GM12878 (cell line): ENCODE results near the gene DYNC2LI1. TPM values are rescaled to one million over a fixed set of nuclear protein-coding genes. Genes with fewer than 3 reads are reported as not detected.

Experiments used
- ATAC-seq: fragments of 200-7000 bp; cut with Tn5 transposase; 3 replicates; pipeline ENCODE4 v1.9.1; 2020; ENCODE audit warnings: mild to moderate bottlenecking, moderate library complexity
- BruUV-seq: library from RNA; stranded (reverse); fragments of 400-500 nt; replicated peaks from 2 replicates; lab custom pipeline; 2021; lab: Mats Ljungman, UMichigan
- CTCF ChIA-PET: fragments of 300-600 bp; sonication (Branson Sonifier 250); formaldehyde crosslinking; extraction: SDS; loops from one replicate; lab custom pipeline; 2021; ENCODE audit warnings: inconsistent platforms; lab: Yijun Ruan, JAX
- POLR2A ChIA-PET: fragments of 350-600 bp; formaldehyde crosslinking; extraction: SDS; loops from one replicate; lab custom pipeline; 2021; ENCODE audit warnings: inconsistent platforms; lab: Charles Lee
- RAD21 ChIA-PET: fragments of 300-600 bp; sonication (Branson Sonifier 250); formaldehyde crosslinking; loops from one replicate; lab custom pipeline; 2023; ENCODE audit warnings: antibody characterized with exemption; ENCODE audit not compliant: unreplicated experiment; lab: Charles Lee
- SMC1A ChIA-PET: fragments of 300-600 bp; sonication (Branson Sonifier 250); formaldehyde crosslinking; loops from one replicate; lab custom pipeline; 2023; ENCODE audit not compliant: unreplicated experiment, uncharacterized antibody; lab: Charles Lee
- DNase-seq: peaks from one replicate; pipeline ENCODE4 v3.0.0-alpha.2; 2011; ENCODE audit warnings: low read depth, low spot score
- FAIRE-seq: peaks from 3 replicates; lab custom pipeline; 2011; peaks lifted over from hg19 to GRCh38; lab: Jason Lieb, UNC
- H2AFZ ChIP-seq: 2 replicates; pipeline ENCODE4 v1.6.0; 2011; ENCODE audit warnings: low read depth, low read length, control low read depth; ENCODE audit not compliant: control insufficient read depth
- H3K27ac ChIP-seq: 2 replicates; pipeline ENCODE4 v1.5.1; 2011; ENCODE audit warnings: control low read depth; ENCODE audit not compliant: control insufficient read depth, insufficient read depth
- H3K27me3 ChIP-seq, 2 experiments: replicated peaks in 1 of 2; 2 replicates each; pipeline versions ENCODE4 v1.6.0 to v1.6.1; 2011; ENCODE audit warnings: low read length in 1 of 2; ENCODE audit not compliant: control insufficient read depth in 2 of 2, insufficient read depth in 2 of 2
- H3K36me3 ChIP-seq, 2 experiments: 2 replicates each; pipeline ENCODE4 v1.5.1; 2011; ENCODE audit warnings: low read length in 1 of 2; ENCODE audit not compliant: control insufficient read depth in 2 of 2, insufficient read depth in 2 of 2
- H3K4me1 ChIP-seq: 2 replicates; pipeline ENCODE4 v1.6.1; 2011; ENCODE audit warnings: mild to moderate bottlenecking, low read length, moderate library complexity, mixed read lengths; ENCODE audit not compliant: control insufficient read depth, insufficient read depth
- H3K4me2 ChIP-seq: 2 replicates; pipeline ENCODE4 v1.6.0; 2011; ENCODE audit warnings: control low read depth; ENCODE audit not compliant: control insufficient read depth, insufficient read depth
- H3K4me3 ChIP-seq: fragments of 200-600 bp; sonication (generic); 2 replicates; pipeline ENCODE4 v1.5.1; 2016
- H3K79me2 ChIP-seq: 2 replicates; pipeline ENCODE4 v1.6.0; 2011; ENCODE audit warnings: low read length; ENCODE audit not compliant: control insufficient read depth, insufficient read depth
- H3K9ac ChIP-seq: 2 replicates; pipeline ENCODE4 v1.8.0; 2011; ENCODE audit warnings: low read length, control low read depth, mixed read lengths; ENCODE audit not compliant: control insufficient read depth, insufficient read depth
- H3K9me3 ChIP-seq: replicated peaks from 3 replicates; pipeline ENCODE4 v1.5.1; 2011; ENCODE audit warnings: mild to moderate bottlenecking, low read length; ENCODE audit not compliant: control insufficient read depth, insufficient read depth
- H4K20me1 ChIP-seq: 2 replicates; pipeline ENCODE4 v1.6.0; 2011; ENCODE audit not compliant: control insufficient read depth, insufficient read depth
- BRCA1 ChIP-seq: IDR thresholded peaks from 2 replicates; pipeline ENCODE4 v1.6.1; 2011; ENCODE audit warnings: low read depth, low read length, improper control_type of control experiment
- CREB1 ChIP-seq: IDR thresholded peaks from 2 replicates; pipeline ENCODE4 v1.6.1; 2012; ENCODE audit warnings: low read depth, mild to moderate bottlenecking, inconsistent platforms
- E2F4 ChIP-seq: IDR thresholded peaks from 2 replicates; pipeline ENCODE4 v1.6.1; 2012; ENCODE audit warnings: low read depth, low read length, improper control_type of control experiment
- IRF4 ChIP-seq: IDR thresholded peaks from 2 replicates; pipeline ENCODE4 v1.6.1; 2011; ENCODE audit warnings: low read depth, low read length
- MEF2A ChIP-seq: IDR thresholded peaks from 2 replicates; pipeline ENCODE4 v1.6.1; 2011; ENCODE audit warnings: low read depth, mild to moderate bottlenecking, low read length, moderate library complexity; ENCODE audit not compliant: insufficient read depth
- MEF2B ChIP-seq: fragments of 450-650 bp; IDR thresholded peaks from 2 replicates; pipeline ENCODE4 v1.6.1; 2018; ENCODE audit warnings: mild to moderate bottlenecking, moderate library complexity; ENCODE audit not compliant: partially characterized antibody, poor library complexity, severe bottlenecking
- MYC ChIP-seq: IDR thresholded peaks from 2 replicates; pipeline ENCODE4 v1.6.1; 2011; ENCODE audit warnings: mild to moderate bottlenecking, low read length, moderate library complexity, inconsistent platforms; ENCODE audit not compliant: insufficient read depth, insufficient replicate concordance, insufficient read length, severe bottlenecking
- PAX5 ChIP-seq: IDR thresholded peaks from 2 replicates; pipeline ENCODE4 v1.6.1; 2011; ENCODE audit warnings: low read depth, low read length, borderline replicate concordance
- RELB ChIP-seq: fragments of 450-650 bp; IDR thresholded peaks from 2 replicates; pipeline ENCODE4 v1.6.1; 2017; ENCODE audit warnings: low read depth, mild to moderate bottlenecking, moderate library complexity
- SIN3A ChIP-seq: IDR thresholded peaks from 2 replicates; pipeline ENCODE4 v1.6.1; 2012; ENCODE audit warnings: low read depth, low read length, improper control_type of control experiment
- SPI1 ChIP-seq: IDR thresholded peaks from 2 replicates; pipeline ENCODE4 v1.6.1; 2011; ENCODE audit warnings: low read depth, mild to moderate bottlenecking, low read length, moderate library complexity, borderline replicate concordance; ENCODE audit not compliant: insufficient read depth
- SRF ChIP-seq, 2 experiments: IDR thresholded peaks; 2 replicates each; pipeline ENCODE4 v1.6.1; 2011; ENCODE audit warnings: low read depth in 2 of 2, low read length in 2 of 2, mild to moderate bottlenecking in 1 of 2, moderate library complexity in 1 of 2
- ZBED1 ChIP-seq: IDR thresholded peaks from 2 replicates; pipeline ENCODE4 v1.6.1; 2016; ENCODE audit warnings: borderline replicate concordance
- ZNF207 ChIP-seq: fragments of 450-650 bp; IDR thresholded peaks from 2 replicates; pipeline ENCODE4 v1.6.1; 2014; ENCODE audit warnings: antibody characterized with exemption, mild to moderate bottlenecking, borderline replicate concordance
- in situ Hi-C: fragments of 300-500 bp; cut with MboI; formaldehyde crosslinking; loops from 9 replicates; pipeline ENCODE4 v1.14.3; 2018; ENCODE audit warnings: mixed read lengths
- intact Hi-C: fragments of 100-400 bp; cut with micrococcal nuclease; formaldehyde crosslinking; loops from one replicate; pipeline ENCODE4 v1.14.2; 2022; ENCODE audit not compliant: unreplicated experiment
- polyA plus RNA-seq, 11 experiments: library from polyadenylated mRNA; depleted of rRNA in 4 of 11; unstranded in 6 of 11; stranded (reverse) in 5 of 11; fragments of >200 nt; fragmentation: Nextera tagmentation in 4 of 11; fragmentation: Illumina TruSeq in 1 of 11; extraction: Ambion mirVana in 4 of 11; extraction: Trizol in 1 of 11; gene quantifications; 1 replicate in 1 of 11; 2 replicates in 10 of 11; pipeline versions ENCODE4 v1.2.1 to v1.2.3, GENCODE V29; 2011 to 2016; ENCODE audit warnings: inconsistent platforms in 2 of 11, missing spikeins in 2 of 11, low read depth in 1 of 11
- total RNA-seq, 4 experiments: library from RNA; depleted of rRNA in 3 of 4; stranded (reverse); fragments of >200 nt in 3 of 4; fragmentation: Illumina TruSeq in 1 of 4; extraction: Trizol in 1 of 4; gene quantifications; 2 replicates each; pipeline versions ENCODE4 v1.2.1 to v1.2.3, GENCODE V29; 2013 to 2021
- TF ChIP-seq, protein P1 (sequence below): fragments of 450-650 bp; IDR thresholded peaks from 2 replicates; pipeline ENCODE4 v1.6.1; 2018; ENCODE audit warnings: borderline replicate concordance, mild to moderate bottlenecking; ENCODE audit not compliant: partially characterized antibody

Gene DYNC2LI1
- total and polyA plus RNA-seq, 10 of the 15 experiments (the other 5 are each of a cell fraction or from before 2014, with no cell fraction given): 9.5 to 27.3 (median 19.3) TPM

DNA sequence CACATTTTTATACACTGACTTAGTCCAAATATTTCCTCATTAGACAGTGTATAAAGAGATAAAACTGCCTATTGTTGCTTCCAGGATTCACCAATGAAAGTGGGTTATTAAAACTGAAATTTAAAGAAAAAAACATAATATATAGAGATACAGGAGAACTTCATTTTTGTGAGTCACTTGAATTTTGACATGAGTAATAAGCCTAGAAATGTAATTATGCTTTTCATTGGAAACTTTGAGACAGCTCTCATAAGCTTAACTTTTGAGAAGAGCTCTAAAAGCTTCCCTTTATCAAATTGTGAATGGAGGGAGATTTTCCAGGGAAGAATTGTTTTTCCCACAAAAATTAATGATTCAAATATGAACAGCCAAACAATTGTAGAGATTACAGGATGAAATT is 14.1 kb downstream of the DYNC2LI1 start:
- intact Hi-C loops: no loop called here
- CTCF ChIA-PET: no interaction called here
- no peak for ATAC-seq

More for the DNA sequence above, 14.1 kb downstream of the DYNC2LI1 start:
- TF ChIP-seq CREB1 (no peak), SPI1 (no peak), ZNF207 (no peak), SIN3A (no peak), E2F4 (no peak), IRF4 (no peak), RELB (no peak), ZBED1 (no peak), MYC (no peak), PAX5 (no peak), MEF2B (no peak), SRF (IDR thresholded peaks at IDR 0.05; ENCODE audit: low read depth in 2 of 2, low read length in 2 of 2) (no peak), BRCA1 (no peak), MEF2A (no peak)
- TF ChIP-seq, protein P1, sequence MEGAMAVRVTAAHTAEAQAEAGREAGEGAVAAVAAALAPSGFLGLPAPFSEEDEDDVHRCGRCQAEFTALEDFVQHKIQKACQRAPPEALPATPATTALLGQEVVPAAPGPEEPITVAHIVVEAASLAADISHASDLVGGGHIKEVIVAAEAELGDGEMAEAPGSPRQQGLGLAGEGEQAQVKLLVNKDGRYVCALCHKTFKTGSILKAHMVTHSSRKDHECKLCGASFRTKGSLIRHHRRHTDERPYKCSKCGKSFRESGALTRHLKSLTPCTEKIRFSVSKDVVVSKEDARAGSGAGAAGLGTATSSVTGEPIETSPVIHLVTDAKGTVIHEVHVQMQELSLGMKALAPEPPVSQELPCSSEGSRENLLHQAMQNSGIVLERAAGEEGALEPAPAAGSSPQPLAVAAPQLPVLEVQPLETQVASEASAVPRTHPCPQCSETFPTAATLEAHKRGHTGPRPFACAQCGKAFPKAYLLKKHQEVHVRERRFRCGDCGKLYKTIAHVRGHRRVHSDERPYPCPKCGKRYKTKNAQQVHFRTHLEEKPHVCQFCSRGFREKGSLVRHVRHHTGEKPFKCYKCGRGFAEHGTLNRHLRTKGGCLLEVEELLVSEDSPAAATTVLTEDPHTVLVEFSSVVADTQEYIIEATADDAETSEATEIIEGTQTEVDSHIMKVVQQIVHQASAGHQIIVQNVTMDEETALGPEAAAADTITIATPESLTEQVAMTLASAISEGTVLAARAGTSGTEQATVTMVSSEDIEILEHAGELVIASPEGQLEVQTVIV: no peak
- POLR2A ChIA-PET: no interaction called here
- Histone ChIP-seq H3K4me3 (no peak overlapping the region), H3K27me3 (no peaks in the 10 kb centered on the region), H3K4me1 (no peaks in the 10 kb centered on the region), H4K20me1 (no peaks in the 10 kb centered on the region), H3K79me2 (no peaks in the 10 kb centered on the region), H3K4me2 (no peak overlapping the region), H3K9ac (no peak overlapping the region), H2AFZ (no peak overlapping the region), H3K36me3 (0 out of 4 replicates have a peak, but pooled peaks cover 0 to 3% of the 10 kb centered on the region in 2 experiments), H3K9me3 (no peaks in the 10 kb centered on the region), H3K27ac (no peak overlapping the region)
- no TSS peak for BruUV-seq
- DNase-seq: no peak
- in situ Hi-C loops: no loop called here
- RAD21 ChIA-PET: no interaction called here
- FAIRE-seq: no peak
- SMC1A ChIA-PET: no interaction called here
